ENCODE data around the gene SEC14L5.
A peak's percentile ranks its signal among the peaks of the same experiment; 100 is the strongest.
"Not testable (repeated sequence)": the region's sequence is repeated elsewhere in the genome, so short reads cannot be mapped to it uniquely, and the experiment has no call there.

Gene SEC14L5

DNA sequence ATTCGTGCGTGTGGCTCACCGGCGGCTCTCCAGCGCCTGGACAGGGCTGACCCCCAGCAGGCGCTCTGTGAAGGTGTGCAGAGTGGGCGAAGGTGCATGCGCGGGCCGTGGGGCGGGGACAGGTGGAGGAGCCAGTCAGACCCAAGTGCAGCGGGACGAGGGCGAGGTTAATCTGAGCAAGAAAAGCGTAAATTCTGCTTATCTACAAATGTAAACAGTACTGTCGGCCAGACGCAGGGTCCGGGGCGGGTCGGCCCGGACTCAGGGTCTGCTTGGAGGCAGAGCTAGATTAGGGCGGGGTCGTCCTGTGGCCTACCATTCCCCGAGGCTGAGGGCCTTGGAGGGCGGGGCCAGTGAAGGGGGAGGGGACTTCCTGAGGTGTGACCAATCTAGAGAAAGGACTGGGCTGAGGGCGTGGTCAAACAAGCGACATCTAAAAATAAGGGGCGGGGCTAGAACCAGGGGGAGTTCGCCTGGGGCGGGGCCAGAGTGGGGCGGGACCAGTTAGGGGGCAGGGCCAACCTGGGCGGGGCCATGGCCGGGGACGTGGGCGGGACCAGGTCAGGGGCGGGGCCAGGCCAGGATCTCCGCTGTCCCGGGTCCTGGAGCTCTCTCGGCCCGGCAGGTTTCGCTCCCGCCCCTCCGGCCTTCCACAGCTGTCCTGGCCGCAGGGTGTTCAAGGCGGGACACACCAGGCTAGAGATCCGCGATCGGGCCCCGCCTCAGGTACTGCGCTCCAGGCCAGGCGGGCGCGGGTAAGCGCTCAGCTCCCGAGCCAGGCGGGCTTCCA is at the start of gene SEC14L5:
TSS of gene SEC14L5 (plus strand) at position 611 of the 790 bp plus-strand sequence. CDS start 994 bp downstream, outside the sequence.
- no peak for DNase-seq

GRCh38 chr16:4908854-4909401 is 49.2 kb upstream of the SEC14L5 start:
- no peak for DNase-seq

DNA sequence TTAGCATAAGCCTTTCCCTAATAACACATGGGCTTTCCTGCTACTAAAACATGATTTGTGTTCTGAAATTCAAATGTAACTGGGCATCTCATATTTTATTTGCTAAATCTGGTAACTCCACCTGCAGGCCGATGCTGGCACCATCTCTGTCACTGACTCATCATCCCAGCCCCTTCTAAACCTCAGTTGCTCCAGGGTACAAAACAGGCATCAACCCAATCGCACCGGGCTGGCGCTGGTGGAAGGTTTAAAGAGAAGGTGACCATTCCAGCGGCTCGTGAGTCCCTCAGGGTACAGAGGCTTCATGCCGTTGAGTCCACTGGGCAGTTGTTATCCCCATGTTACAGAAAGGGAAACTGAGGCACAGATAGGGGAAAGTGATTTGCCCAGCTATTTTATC is 48.3 kb upstream of the SEC14L5 start:
- DNase-seq = no peak

- no peak for DNase-seq
Observed at GRCh38 chr16:4910828-4911227, 47.3 kb upstream of the SEC14L5 start.

GRCh38 chr16:4911970-4912386 is 46.2 kb upstream of the SEC14L5 start:
- DNase-seq = no peak

- no peak for DNase-seq
Observed at GRCh38 chr16:4913130-4913773, 44.9 kb upstream of the SEC14L5 start.

DNA sequence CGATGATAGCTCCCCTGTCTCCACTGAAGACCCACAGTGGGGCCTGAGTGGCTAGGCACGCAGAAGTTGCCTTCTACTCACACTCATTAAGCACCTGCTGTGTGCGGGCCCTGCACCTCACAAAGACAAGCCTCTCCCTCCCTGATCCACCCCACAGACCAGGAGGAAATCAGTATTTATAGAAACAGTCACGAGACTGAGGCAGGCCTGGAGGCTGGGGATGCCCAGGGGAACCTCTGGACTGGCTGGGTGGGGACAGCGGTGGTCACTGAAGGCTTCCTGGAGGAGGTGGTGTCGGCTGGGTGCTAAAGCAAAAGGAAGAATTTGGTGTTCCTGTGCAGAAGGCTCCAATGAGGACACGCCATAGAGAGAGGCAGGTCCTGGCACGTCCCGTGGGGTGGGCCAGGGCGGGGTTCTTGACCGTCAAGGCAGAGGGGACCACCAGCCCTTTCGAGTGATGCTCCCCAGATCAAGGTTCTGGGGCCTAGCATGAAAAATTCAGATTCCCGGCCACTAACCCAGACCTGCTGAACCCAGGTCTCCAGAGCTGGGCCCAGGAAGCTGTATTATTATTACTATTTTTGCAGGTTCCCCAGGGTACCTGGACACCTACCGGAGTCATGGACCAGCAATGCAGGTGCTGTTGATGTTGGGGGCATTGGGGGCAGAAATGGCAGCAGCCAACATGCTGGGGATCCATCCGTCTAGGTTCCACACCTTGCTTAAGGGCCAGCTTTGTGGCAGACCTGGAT is 44.2 kb upstream of the SEC14L5 start:
- DNase-seq = no peak

DNA sequence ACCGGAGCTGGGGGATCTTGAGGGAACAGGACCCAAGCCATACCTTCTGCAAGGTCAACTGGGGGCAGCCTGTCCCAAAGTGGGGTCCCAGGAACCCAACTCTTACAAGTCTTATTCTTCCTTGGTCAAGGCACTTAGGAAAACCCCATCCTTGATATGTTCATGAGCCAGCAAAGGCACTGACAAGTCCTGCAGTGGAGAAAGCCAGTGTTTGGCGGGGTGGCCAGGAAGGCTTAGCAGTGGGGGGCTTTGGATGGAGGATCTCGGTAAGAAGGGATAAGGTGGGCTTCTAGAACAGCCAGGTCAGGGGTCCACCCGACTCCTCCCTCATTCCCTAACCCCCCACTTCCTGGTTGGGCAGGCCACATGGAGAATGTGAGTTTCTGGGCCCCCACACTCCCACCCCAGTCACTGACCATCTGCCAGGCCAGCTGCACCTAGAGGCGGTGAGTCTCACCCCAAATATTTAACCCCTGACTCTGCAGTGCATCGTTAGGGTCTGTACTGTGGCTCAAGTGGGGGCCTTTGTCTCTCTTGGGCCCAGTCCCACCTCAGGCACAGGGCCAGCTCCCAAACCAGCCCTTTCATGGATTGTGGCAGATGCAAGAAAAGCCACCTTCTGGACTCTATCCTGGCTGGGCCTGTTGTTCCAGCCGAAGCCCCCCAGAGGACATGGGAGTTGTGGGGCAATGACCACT is 43.5 kb upstream of the SEC14L5 start:
- DNase-seq = no peak

DNA sequence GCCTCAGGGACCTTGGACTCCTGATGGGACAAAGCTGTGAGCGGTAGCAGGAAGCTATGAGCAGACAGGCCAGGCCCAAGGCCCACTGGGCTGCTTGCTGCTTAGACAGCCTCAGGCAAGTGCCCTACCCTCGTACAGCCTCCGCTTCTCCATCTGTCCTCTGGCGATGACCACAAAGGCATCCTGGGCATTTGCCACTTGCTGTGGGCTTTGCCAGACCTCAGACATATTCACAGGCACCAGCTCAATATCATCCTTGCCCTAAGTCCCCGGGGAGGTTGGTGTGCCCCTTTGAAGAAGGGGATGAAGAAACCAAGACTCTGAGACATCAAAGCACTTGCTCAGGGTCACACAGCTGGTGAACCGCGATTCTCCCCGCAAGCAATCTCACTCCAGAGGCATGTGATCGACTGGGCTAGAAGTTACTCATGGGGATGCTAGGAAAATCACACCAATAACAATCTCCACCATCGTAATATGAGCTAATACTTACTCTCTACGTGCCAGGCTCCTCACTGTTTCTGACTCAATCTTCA is 42.8 kb upstream of the SEC14L5 start:
- no peak for DNase-seq

- DNase-seq = no peak
Observed at GRCh38 chr16:4917117-4917516, 41.0 kb upstream of the SEC14L5 start.

- peak; percentile 90 for DNase-seq
Observed at GRCh38 chr16:4918781-4919251, 39.3 kb upstream of the SEC14L5 start.

DNA sequence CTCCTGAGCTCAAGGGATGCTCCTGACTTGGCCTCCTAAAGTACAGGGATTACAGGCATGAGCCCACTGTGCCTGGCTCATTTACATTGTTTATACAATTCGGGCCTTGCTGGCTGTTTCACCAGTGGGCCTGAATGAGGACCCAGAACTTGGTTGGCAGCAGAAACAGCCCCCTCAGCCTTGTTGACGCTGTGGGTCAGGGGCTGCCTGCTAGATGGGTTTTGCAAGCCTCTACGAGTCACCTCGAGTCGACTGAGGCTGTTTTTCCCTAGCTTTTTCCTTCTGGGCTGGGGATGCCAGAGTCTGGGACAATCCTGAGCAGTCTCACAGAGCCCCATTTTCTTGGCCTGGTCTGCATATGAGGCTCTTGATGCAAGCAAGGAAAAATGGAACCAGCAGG is 37.3 kb upstream of the SEC14L5 start:
- DNase-seq = no peak

GRCh38 chr16:4922721-4923342 is 35.3 kb upstream of the SEC14L5 start:
- DNase-seq = no peak

DNA sequence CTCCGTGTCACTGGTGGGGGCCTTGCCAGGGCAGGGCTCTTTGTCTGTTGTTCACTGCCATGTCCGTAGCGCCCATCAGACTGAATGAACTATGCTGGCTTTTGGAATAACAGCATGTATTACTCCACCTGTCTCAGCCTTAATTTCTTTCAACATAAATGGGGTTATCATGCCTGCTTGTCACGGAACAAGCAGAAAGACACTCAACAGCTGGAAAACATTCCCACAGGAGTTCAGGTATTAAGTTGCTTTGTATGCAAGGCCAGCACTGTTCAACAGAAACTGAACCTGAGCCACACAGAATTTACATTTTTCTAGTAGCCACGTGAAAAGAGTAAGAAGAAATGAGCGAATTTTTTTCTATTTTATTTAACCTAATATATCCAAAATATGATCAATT is 34.3 kb upstream of the SEC14L5 start:
- DNase-seq = no peak

DNA sequence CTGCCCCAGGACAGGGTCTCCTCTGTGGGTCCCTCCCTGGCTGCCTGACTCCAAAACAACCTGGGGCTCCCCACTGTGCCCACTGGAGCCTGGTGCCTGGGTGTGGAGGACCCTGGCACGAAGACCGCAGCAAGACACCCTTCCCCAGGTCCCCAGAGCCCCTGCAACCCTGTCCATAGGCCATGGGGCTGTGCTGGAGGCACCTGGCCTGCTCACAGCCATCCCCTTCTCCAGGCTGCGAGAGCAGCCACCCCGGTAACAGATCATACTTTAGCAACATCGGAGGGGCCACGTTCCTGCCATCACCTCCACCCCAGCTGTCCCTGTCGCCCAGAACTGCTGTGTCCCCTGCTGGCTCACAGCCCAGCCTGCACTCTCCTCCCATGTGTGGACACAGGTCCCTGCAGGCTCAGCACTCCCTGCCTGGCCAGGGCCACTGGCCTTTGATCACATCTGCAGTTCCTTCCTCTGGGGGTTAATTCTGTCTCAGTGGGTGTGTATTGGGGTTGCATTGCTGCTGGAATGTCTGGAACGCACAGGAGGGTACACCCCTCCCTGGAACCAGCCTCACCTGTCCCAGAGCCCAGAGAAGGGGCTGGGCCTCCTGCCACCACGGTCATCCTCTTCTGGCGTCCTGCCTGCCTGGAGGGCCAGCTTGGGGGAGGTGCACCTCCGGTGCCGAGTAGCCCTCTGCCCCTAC is 33.4 kb upstream of the SEC14L5 start:
- no peak for DNase-seq

DNA sequence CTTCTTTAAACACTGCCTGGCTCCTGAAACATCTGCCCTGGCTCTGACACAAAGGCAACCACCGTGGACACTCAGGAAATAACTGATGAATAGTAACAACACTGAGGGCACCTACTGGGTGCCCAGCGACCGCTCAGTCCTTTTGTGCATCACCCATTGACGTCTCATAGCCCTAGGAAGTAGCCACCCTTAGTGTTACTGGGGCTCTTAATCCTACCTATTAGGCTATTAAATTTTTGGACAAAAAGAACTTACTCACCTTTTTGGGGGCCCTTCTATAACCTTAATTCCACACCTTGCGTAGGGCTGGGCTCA is 32.9 kb upstream of the SEC14L5 start:
- DNase-seq = no peak

DNA sequence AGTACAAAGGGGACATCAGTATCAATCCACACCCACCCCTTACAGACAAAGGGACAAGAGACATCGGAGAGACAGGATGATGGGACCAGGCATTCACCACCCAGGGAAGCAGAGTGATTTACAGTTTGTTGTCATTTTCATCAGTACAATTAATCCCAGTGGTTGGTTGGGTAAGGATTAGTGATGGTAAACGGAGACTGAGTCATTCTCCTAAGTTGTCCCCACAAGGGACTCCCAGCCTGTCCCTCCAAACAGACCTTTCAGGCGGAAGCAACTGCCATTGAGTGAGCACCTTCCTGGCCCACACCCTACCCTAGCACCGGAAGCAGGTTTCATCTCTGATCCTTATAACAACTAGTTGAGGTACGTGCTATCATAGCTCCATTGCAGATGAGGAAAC is 32.3 kb upstream of the SEC14L5 start:
- DNase-seq = no peak

- DNase-seq = no peak
Observed at GRCh38 chr16:4926928-4927327, 31.2 kb upstream of the SEC14L5 start.

- no peak for DNase-seq
Observed at GRCh38 chr16:4927661-4928060, 30.5 kb upstream of the SEC14L5 start.

DNA sequence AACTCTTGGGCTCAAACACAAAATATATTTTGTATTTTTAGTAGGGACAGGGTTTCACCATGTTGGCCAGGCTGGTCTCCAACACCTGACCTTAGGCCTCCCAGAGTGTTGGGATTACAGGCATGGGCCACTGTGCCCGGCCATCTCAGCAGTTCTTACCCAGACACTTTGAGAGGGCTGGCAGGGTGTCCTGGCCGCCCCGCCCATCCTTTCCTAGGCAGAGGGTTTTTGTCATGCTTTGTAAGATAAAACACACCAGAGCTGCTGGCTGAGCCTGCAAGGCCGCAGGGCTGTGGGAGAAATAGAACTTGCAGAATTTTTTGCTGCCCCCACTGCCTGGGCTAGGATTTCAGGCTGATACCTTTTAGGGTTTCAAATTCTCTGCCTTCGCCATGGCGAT is 29.9 kb upstream of the SEC14L5 start:
- DNase-seq = no peak

DNA sequence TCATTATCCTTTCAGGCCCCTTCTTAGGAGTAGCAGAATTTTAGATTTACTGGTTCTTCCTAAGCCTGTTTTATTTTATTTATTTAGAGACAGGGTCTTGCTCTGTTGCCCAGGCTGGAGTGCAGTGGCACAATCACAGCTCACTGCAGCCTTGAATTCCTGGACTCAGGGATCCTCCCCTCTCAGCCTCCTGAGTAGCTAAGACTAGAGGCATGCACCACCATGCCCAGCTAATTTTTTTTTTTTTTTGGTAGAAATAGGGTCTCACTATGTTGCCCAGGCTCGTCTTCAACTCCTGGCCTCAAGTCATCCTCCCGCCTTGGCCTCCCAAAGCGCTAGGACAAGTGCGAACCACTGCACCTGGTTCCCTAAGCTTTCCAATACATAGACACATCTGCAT is 28.5 kb upstream of the SEC14L5 start:
- DNase-seq = not testable (repeated sequence)

DNA sequence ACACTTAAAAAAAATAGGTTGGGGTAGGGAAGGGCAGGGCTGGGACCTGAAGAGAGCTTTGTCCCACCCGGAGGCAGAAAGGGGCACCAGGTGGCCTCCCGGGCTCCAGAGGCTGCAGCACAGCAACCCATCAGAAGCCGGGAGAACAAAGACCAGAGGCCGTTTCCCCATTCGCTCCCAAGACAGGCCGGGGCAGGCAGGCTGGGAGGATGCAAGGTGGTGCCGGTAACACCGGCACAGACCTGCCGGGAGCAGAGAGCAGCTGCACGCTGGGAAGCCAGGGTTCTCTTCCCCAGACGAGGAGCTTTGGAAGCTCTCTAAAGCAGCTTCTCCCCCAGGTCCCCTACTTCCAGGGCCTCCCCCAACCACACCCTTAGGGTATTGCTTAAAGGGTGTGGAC is 26.7 kb upstream of the SEC14L5 start:
- no peak for DNase-seq
